A673 (cell line): ENCODE measurements around the gene IFT122.

Experiments used
- CTCF ChIP-seq: fragments of 300-800, 200-600 bp; sonication (generic); conservative IDR thresholded peaks from 2 replicates; pipeline ENCODE4 v1.5.1; 2017; ENCODE audit warnings: low read depth, mild to moderate bottlenecking, antibody characterized with exemption, low read length, moderate library complexity, mixed read lengths
- EZH2 ChIP-seq: fragments of 200-600 bp; sonication (generic); IDR thresholded peaks from 2 replicates; pipeline ENCODE4 v1.6.1; 2017; ENCODE audit warnings: borderline replicate concordance, low read depth, mild to moderate bottlenecking, mixed read lengths, antibody characterized with exemption, low read length; ENCODE audit not compliant: poor library complexity, severe bottlenecking

GRCh38 chr3:129473769-129474152, 33.7 kb downstream of the IFT122 start:
- no peak for TF ChIP-seq EZH2
- no peak for TF ChIP-seq CTCF
